HG03565 (cell line): Measurements from ENCODE around the gene STMN1.

ENCODE experiments used
- ATAC-seq: cut with Tn5 transposase; IDR thresholded peaks from one replicate; pipeline ENCODE4 v1.9.1; 2021; ENCODE audit warnings: mild to moderate bottlenecking, moderate library complexity; ENCODE audit not compliant: unreplicated experiment

The STMN1 gene

DNA sequence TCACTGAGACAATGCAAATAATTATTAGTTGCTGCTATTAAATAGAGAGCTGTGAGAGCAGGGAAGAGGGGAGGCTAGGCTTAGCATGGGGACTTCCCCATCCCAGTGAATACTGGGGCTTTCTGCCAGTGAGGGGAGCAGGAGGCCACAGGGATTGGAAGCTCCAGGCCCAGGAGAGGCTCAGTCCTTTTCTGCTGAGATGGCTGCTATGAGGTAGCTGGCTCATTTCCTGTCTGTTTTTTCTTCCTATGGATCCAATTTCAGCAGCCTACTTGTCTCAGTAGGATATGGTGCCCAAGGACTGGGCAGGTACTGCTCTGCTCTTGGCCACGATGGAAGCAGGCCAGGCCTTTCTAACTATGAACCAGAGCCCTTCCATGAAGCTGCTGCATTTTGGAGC lies 10.0 kb downstream of the STMN1 start:
- no peak for ATAC-seq

- peak; percentile 68 for ATAC-seq
Observed at GRCh38 chr1:25895365-25895990, 10.7 kb downstream of the STMN1 start.

DNA sequence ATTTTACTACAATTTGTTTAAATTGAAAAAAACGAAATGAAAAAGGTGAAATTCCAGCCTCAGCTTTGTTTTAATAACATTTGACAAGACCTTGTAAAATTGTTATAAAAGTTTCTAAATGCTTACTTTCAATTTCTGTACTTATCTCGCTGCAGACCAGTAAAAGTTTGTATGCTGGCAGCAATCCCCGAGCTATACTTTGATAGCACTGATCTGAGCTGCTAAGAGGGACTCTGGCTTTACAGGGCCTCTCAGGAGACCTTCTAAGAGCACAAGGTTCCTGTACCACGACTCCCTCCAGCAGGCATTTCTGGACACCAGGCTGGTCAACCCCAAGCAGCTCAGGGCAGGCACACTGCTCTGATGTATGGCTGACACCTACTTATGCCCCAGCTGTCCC lies 13.1 kb downstream of the STMN1 start:
- no peak for ATAC-seq

- ATAC-seq: no peak
Observed at GRCh38 chr1:25891606-25892005, 14.6 kb downstream of the STMN1 start.

DNA sequence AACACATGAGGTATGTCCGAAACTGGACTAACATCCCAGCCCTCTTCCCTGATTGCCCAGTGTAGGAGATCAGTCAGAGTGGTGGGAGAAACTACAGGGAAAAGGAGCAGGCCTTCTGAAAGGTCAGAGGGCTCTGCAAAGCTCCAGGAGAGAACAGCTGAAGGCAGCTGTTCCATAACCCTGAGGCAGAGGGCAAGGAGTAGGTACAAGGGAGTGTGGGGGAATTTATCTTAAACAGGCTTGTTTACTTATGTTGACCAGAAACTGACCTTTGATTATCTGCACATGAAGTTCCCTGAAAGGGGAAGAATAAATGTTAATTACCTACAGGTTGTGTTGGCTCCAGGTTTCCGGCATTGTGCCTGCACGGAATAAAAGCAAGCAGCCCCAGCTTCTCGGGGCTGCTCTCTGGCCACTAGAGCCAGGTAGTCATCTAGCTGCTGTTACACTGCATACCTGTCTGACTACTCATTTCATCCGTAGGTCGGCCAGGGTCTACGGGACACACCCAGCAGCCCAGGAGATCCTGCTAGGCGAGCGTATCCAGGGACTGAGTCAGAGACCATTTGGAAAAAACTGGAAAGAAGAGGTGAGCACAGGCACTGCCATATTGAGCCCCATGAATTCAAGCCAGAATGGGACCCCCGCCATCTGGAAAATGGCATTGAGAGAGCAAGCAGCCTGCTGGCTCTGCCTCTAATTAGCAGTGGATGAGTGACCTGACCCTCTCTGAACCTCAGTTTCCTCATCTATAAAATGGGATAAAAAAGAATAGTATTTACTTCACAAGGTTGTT lies 15.8 kb downstream of the STMN1 start:
- no peak for ATAC-seq

DNA sequence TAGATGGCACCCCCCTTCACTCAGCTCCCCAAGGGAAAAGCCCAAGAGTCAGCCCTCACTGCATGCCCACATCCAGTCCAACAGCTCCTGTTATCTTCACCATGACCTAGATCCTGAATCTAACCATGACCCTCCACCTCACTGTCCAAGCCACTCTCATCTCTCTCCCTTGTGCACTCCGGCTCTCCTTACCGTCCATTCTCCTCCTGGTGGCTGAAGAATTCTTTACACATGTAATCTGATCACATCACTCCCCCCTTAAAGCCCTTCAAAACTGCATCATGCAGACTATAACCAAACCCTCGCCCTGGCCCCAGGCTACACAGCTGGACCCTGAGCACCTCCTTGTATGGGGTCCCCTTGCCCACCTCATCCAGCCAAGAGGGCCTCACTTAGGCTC lies 16.7 kb downstream of the STMN1 start:
- no peak for ATAC-seq

DNA sequence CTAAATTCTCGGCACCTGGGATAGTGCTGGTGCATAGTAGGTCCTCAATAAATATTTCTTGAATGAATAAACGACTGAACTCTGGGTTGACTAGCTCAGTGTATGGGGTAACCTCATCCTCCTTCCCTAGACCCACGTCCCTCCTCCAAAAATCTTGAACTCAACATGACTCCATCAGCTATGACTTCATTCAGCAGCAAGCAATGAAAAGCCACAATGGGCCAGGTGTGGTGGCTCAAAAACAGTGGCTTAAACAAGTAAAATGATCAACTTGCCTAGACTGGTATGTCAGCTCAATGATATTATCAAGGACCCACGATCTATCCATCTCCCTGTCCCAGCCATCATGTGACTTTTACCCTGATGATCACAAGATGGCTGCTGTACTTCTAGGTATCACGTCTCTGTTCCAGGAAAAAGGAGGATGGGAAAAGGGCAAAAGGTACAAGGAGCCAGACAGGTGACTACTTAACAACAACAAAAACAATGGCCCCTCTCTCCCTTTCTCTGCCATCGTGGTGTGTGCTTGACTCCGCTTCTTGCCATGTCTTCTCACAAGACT lies 17.7 kb downstream of the STMN1 start:
- ATAC-seq: no peak

GRCh38 chr1:25885602-25886001 lies 20.6 kb downstream of the STMN1 start:
- ATAC-seq: no peak

DNA sequence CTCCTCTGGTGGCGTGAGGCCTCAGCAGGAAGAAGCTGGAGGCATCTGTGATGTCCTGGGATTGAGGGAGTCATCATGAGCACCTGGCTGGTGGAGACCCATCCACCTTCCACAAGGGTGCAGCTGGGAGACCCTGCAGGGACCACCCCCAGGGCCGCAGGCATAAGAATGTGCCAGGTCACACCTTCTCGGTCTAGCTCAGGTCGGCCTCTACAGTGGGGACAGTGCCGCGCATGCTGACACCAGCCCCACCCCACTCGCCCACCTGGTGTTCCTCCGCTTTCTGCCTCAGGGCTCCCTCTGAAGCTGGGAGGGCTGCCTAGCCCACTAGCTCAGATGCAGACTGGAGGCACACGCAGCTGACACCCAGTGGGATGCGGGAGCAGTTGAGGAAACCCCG lies 25.0 kb downstream of the STMN1 start:
- ATAC-seq: no peak

- ATAC-seq: no peak
Observed at GRCh38 chr1:25880518-25880917, 25.7 kb downstream of the STMN1 start.

- no peak for ATAC-seq
Observed at GRCh38 chr1:25879675-25880074, 26.5 kb downstream of the STMN1 start.

GRCh38 chr1:25878690-25879089 lies 27.5 kb downstream of the STMN1 start:
- no peak for ATAC-seq

DNA sequence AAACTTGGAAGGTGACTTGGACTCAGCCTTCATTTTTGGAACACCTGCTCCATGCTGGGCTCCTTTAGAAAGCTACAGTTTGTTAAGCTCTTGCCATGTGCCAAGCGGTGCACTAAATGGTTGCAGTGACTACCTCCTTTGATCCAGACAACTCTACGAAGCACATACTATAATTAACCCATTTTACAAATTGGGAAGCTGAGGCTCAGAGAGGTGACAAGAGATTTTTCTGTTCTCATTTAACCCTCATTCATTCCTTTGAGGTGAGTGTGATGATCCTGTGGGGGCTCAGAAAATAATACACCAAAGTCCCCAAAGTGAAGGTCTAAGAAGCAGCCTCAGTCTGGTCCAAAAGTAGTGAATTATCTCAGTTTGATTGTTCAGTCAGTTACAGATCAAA lies 29.1 kb downstream of the STMN1 start:
- ATAC-seq: no peak

- ATAC-seq: no peak
Observed at GRCh38 chr1:25876693-25877077, 29.5 kb downstream of the STMN1 start.

GRCh38 chr1:25875856-25876692 lies 30.1 kb downstream of the STMN1 start:
- no peak for ATAC-seq

GRCh38 chr1:25875154-25875855 lies 30.9 kb downstream of the STMN1 start, which contains the start of gene PAQR7:
TSS of gene PAQR7 (minus strand) at chr1:25875708. CDS start at chr1:25863839, 11,869 bp downstream.
- peak; percentile 34 for ATAC-seq

- ATAC-seq: no peak
Observed at GRCh38 chr1:25874635-25875153, 31.5 kb downstream of the STMN1 start.

DNA sequence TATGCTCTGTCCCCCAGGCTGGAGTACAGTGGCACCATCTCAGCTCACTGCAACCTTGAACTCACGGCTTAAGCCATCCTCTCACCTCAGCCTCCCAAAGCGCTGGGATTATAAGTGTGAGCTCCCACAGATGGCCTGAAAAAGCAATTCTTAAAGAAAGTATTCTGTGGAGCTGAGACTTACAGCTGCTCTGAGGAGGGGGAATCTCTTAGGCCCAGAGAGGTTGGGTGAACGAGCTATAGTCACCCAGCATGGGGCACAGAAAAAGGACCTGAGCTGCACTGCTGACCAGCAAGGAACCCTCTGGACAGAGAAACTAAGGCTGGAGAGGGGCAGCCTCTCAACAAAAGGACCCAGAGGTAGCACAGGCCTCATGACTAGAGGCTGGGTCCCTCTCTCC lies 32.0 kb downstream of the STMN1 start:
- ATAC-seq: no peak

GRCh38 chr1:25873120-25873519 lies 33.1 kb downstream of the STMN1 start:
- no peak for ATAC-seq

- no peak for ATAC-seq
Observed at GRCh38 chr1:25872713-25873112, 33.5 kb downstream of the STMN1 start.
